Measurements from ENCODE around the gene PTPRT.

GRCh38 chr20:42406826-42407225 is 782.9 kb downstream of the PTPRT start:
- TF ChIP-seq CTCF (conservative IDR thresholded peaks at IDR 0.05; ENCODE audit: low read depth in 2 of 2) (no peak), POLR2AphosphoS5 (IDR thresholded peaks at IDR 0.05; ENCODE audit: low read depth) (no peak), EZH2 (IDR thresholded peaks at IDR 0.05; ENCODE audit: low read depth, unreplicated experiment) (no peak)
- TF ChIP-seq, protein P1, sequence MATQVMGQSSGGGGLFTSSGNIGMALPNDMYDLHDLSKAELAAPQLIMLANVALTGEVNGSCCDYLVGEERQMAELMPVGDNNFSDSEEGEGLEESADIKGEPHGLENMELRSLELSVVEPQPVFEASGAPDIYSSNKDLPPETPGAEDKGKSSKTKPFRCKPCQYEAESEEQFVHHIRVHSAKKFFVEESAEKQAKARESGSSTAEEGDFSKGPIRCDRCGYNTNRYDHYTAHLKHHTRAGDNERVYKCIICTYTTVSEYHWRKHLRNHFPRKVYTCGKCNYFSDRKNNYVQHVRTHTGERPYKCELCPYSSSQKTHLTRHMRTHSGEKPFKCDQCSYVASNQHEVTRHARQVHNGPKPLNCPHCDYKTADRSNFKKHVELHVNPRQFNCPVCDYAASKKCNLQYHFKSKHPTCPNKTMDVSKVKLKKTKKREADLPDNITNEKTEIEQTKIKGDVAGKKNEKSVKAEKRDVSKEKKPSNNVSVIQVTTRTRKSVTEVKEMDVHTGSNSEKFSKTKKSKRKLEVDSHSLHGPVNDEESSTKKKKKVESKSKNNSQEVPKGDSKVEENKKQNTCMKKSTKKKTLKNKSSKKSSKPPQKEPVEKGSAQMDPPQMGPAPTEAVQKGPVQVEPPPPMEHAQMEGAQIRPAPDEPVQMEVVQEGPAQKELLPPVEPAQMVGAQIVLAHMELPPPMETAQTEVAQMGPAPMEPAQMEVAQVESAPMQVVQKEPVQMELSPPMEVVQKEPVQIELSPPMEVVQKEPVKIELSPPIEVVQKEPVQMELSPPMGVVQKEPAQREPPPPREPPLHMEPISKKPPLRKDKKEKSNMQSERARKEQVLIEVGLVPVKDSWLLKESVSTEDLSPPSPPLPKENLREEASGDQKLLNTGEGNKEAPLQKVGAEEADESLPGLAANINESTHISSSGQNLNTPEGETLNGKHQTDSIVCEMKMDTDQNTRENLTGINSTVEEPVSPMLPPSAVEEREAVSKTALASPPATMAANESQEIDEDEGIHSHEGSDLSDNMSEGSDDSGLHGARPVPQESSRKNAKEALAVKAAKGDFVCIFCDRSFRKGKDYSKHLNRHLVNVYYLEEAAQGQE (IDR thresholded peaks at IDR 0.05; ENCODE audit: unreplicated experiment) = no peak
